K562 (cell line): ENCODE results near the gene IDNK. TPM values are rescaled to one million over a fixed set of nuclear protein-coding genes. Genes with fewer than 3 reads are reported as not detected.
A peak's percentile ranks its signal among the peaks of the same experiment; 100 is the strongest.

Experiments
- BRF1 ChIP-seq: IDR thresholded peaks from 3 replicates; pipeline ENCODE4 v1.6.1; 2011; ENCODE audit warnings: borderline replicate concordance, mild to moderate bottlenecking; ENCODE audit not compliant: insufficient read length; ENCODE audit errors: extremely low read depth
- EP400 ChIP-seq: fragments of 450-650 bp; IDR thresholded peaks from 2 replicates; pipeline ENCODE4 v1.6.1; 2017; ENCODE audit warnings: antibody characterized with exemption, mild to moderate bottlenecking, moderate library complexity
- RERE ChIP-seq: sonication (generic); formaldehyde crosslinking; IDR thresholded peaks from 2 replicates; pipeline ENCODE4 v1.8.0; 2023; ENCODE audit warnings: missing genetic modification reagents, mild to moderate bottlenecking, borderline replicate concordance
- SETDB1 ChIP-seq: IDR thresholded peaks from one replicate; pipeline ENCODE4 v1.6.1; 2012; ENCODE audit warnings: low read length, control low read depth, inconsistent platforms
- SIX5 ChIP-seq, 2 experiments: IDR thresholded peaks; 2 replicates each; pipeline ENCODE4 v1.6.1; 2011; ENCODE audit warnings: low read length in 2 of 2, borderline replicate concordance in 1 of 2, low read depth in 1 of 2, mild to moderate bottlenecking in 1 of 2, moderate library complexity in 1 of 2; ENCODE audit not compliant: insufficient read depth in 1 of 2
- SPI1 ChIP-seq: IDR thresholded peaks from 2 replicates; pipeline ENCODE4 v1.6.1; 2011; ENCODE audit warnings: low read depth, low read length, control low read depth, borderline replicate concordance
- SRSF9 ChIP-seq: fragments of 200-400 bp; formaldehyde crosslinking; IDR thresholded peaks from 2 replicates; pipeline ENCODE4 v1.6.1; 2017; ENCODE audit warnings: low read depth, low read length, borderline replicate concordance
- THAP7 ChIP-seq: fragments of 250-450 bp; sonication (Bioruptor Pico); IDR thresholded peaks from 2 replicates; pipeline ENCODE4 v1.5.0; 2021
- ZBTB40 ChIP-seq, 2 experiments: fragments of 450-650 bp in 1 of 2; sonication (generic) in 1 of 2; formaldehyde crosslinking in 1 of 2; IDR thresholded peaks; 2 replicates each; pipeline versions ENCODE4 v1.7.1 to v1.9.0; 2016 to 2022; ENCODE audit warnings: inconsistent platforms in 1 of 2, mild to moderate bottlenecking in 1 of 2, missing genetic modification reagents in 1 of 2
- ZNF23 ChIP-seq: fragments of 250-450 bp; sonication (Bioruptor Pico); IDR thresholded peaks from 2 replicates; pipeline ENCODE4 v1.4.0; 2020; ENCODE audit warnings: mild to moderate bottlenecking
- ZNF551 ChIP-seq: fragments of 250-450 bp; sonication (Bioruptor Pico); IDR thresholded peaks from 2 replicates; pipeline ENCODE4 v1.5.0; 2021; ENCODE audit warnings: mild to moderate bottlenecking, moderate library complexity
- polyA plus RNA-seq, 8 experiments: library from polyadenylated mRNA; depleted of rRNA in 4 of 8; stranded (reverse) in 5 of 8; unstranded in 3 of 8; fragments of >200 nt; fragmentation: Nextera tagmentation in 2 of 8; fragmentation: Illumina TruSeq in 1 of 8; extraction: Ambion mirVana in 2 of 8; extraction: Trizol in 1 of 8; gene quantifications; 2 replicates each; pipeline versions ENCODE4 v1.2.1 to v1.2.3, GENCODE V29; 2011 to 2014; ENCODE audit warnings: inconsistent platforms in 1 of 8, missing spikeins in 1 of 8
- total RNA-seq, 7 experiments: library from RNA; depleted of rRNA in 6 of 7; stranded (reverse); fragments of >200 nt in 6 of 7; fragmentation: Illumina TruSeq in 2 of 7; extraction: Trizol in 2 of 7; gene quantifications; 2 replicates each; pipeline versions ENCODE4 v1.2.1 to v1.2.3, GENCODE V29; 2011 to 2021; ENCODE audit warnings: low replicate concordance in 1 of 7

The IDNK gene
- total and polyA plus RNA-seq, 9 of the 15 experiments (the other 6 are each of a cell fraction or from before 2014, with no cell fraction given): 0.41 to 1.1 (median 0.55) TPM

- no peak; the same call in none of the 2 replicates for TF ChIP-seq ZBTB40 (IDR thresholded peaks at IDR 0.05)
- no peak for TF ChIP-seq ZBTB40 (CRISPR knock-in tag; IDR thresholded peaks at IDR 0.05)
- TF ChIP-seq SETDB1: no peak
- TF ChIP-seq EP400: peak; percentile 38; the same call in 1 of the 2 replicates
- no peak for TF ChIP-seq ZNF23 (CRISPR knock-in tag)
- TF ChIP-seq BRF1: no peak
- TF ChIP-seq SRSF9: no peak
- 0 out of 2 replicates have a peak, but pooled peaks have one; percentile 27 for TF ChIP-seq THAP7 (CRISPR knock-in tag)
- TF ChIP-seq SPI1: no peak
- no peak for TF ChIP-seq ZNF551 (CRISPR knock-in tag)
- no peak for TF ChIP-seq SIX5 (IDR thresholded peaks at IDR 0.05; ENCODE audit: borderline replicate concordance in 1 of 2, insufficient read depth in 1 of 2, low read depth in 1 of 2, low read length in 2 of 2)
- no peak for TF ChIP-seq RERE (CRISPR knock-in tag)
Observed at GRCh38 chr9:83622939-83623678, at the start of gene IDNK (continued).
